ENCODE results near the gene LACRT. TPM values are rescaled to one million over a fixed set of nuclear protein-coding genes. Genes with fewer than 3 reads are reported as not detected.

LACRT gene
- total RNA-seq, 1 donor from 2014 or later = not detected

- H3K27ac Mint-ChIP-seq = peak overlapping the region; percentile 15
- peaks cover 62% of the 10 kb centered on the region for H3K27me3 Mint-ChIP-seq (ENCODE audit: low read depth)
- TF ChIP-seq, protein P1, sequence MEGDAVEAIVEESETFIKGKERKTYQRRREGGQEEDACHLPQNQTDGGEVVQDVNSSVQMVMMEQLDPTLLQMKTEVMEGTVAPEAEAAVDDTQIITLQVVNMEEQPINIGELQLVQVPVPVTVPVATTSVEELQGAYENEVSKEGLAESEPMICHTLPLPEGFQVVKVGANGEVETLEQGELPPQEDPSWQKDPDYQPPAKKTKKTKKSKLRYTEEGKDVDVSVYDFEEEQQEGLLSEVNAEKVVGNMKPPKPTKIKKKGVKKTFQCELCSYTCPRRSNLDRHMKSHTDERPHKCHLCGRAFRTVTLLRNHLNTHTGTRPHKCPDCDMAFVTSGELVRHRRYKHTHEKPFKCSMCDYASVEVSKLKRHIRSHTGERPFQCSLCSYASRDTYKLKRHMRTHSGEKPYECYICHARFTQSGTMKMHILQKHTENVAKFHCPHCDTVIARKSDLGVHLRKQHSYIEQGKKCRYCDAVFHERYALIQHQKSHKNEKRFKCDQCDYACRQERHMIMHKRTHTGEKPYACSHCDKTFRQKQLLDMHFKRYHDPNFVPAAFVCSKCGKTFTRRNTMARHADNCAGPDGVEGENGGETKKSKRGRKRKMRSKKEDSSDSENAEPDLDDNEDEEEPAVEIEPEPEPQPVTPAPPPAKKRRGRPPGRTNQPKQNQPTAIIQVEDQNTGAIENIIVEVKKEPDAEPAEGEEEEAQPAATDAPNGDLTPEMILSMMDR (IDR thresholded peaks at IDR 0.05; ENCODE audit: unreplicated experiment) = no peak
- DNase-seq (ENCODE audit: low spot score in 2 of 2, unreplicated experiment in 2 of 2) = no peak
- no peaks in the 10 kb centered on the region for H3K9me3 Mint-ChIP-seq
- no peak overlapping the region for H3K4me3 Mint-ChIP-seq
- peaks cover 3% of the 10 kb centered on the region for H3K4me1 Mint-ChIP-seq
- H3K36me3 Mint-ChIP-seq = no peaks in the 10 kb centered on the region
Measured at GRCh38 chr12:54590978-54591591, 43.6 kb downstream of the LACRT start.

DNA sequence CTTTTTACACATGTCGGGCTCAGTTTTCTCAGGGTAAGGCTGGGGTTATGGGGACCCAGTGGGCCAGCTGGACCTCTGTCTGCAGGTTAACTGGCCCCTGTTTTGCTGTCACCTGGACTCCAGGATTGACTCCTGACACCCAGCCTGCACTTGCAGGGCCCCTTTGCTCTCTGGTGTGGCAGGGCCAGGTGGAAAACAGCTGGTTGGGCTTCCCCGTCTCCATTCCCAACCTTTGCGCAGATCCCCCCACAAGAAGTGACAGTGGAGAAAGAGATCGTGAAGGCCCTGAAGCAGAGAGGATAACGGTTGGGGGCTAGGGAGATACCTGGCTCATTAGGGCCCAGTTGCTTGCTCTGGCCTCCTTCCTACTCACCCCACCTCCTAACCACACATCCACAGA is 44.7 kb downstream of the LACRT start:
- Mint-ChIP-seq H3K9me3 (no peaks in the 10 kb centered on the region), H3K4me3 (peak overlapping the region; percentile 0), H3K4me1 (peaks cover 3% of the 10 kb centered on the region), H3K36me3 (no peaks in the 10 kb centered on the region), H3K27ac (no peak overlapping the region), H3K27me3 (ENCODE audit: low read depth) (peaks cover 72% of the 10 kb centered on the region)
- TF ChIP-seq, protein P1 (IDR thresholded peaks at IDR 0.05; ENCODE audit: unreplicated experiment) = no peak
- DNase-seq (ENCODE audit: low spot score in 2 of 2, unreplicated experiment in 2 of 2) = no peak

- no peak overlapping the region for H3K27ac Mint-ChIP-seq
- no peak for DNase-seq (ENCODE audit: low spot score in 2 of 2, unreplicated experiment in 2 of 2)
- TF ChIP-seq, protein P1 (IDR thresholded peaks at IDR 0.05; ENCODE audit: unreplicated experiment) = no peak
- H3K36me3 Mint-ChIP-seq = no peaks in the 10 kb centered on the region
- peaks cover 79% of the 10 kb centered on the region for H3K27me3 Mint-ChIP-seq (ENCODE audit: low read depth)
- H3K4me3 Mint-ChIP-seq = peak overlapping the region; percentile 52
- no peaks in the 10 kb centered on the region for H3K9me3 Mint-ChIP-seq
- peaks cover 3% of the 10 kb centered on the region for H3K4me1 Mint-ChIP-seq
Measured at GRCh38 chr12:54588890-54589267, 45.8 kb downstream of the LACRT start.

- TF ChIP-seq, protein P1 (IDR thresholded peaks at IDR 0.05; ENCODE audit: unreplicated experiment) = no peak
- Mint-ChIP-seq H3K4me3 (peak within 1 kb of the TSS; percentile 52), H3K4me1 (peaks cover 3% of the 10 kb centered on the region), H3K27ac (no peak within 1 kb of the TSS), H3K9me3 (no peaks in the 10 kb centered on the region), H3K36me3 (no peaks in the 10 kb centered on the region), H3K27me3 (ENCODE audit: low read depth) (peaks cover 83% of the 10 kb centered on the region)
- DNase-seq (ENCODE audit: low spot score in 2 of 2, unreplicated experiment in 2 of 2) = no peak
Measured at GRCh38 chr12:54588110-54588889, 46.4 kb downstream of the LACRT start, which contains the start of gene PPP1R1A. Gene PPP1R1A (minus strand): TSS chr12:54588659. CDS start chr12:54588488, 171 bp downstream.

DNA sequence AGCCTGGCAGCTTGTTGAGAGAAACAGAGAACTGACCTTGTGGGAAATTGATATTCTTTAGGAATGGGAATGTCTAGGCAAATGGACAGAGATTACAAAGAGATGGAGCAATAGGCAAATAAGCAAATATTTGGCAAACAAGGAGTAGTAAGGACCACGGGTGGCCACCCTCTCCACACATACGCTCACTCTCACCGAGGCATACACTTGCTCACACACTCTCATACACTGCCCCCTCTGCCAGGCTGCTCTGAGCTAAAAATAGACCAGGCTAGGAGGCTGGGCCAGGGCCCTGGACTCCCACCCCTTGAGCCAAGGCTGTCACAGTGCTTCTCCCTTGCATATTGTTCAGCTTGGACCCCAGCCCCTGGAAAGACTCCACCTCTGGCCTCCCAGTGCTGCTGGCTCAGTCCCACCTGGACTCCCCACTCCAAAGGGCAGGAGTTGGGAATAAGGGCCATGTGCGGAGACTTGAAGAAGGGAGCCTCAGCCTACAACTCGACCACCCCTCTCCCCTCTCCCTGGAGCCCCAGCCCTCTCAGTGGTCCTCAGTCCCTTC is 47.3 kb downstream of the LACRT start:
- no peak for DNase-seq (ENCODE audit: low spot score in 2 of 2, unreplicated experiment in 2 of 2)
- H3K36me3 Mint-ChIP-seq = no peaks in the 10 kb centered on the region
- peaks cover 86% of the 10 kb centered on the region for H3K27me3 Mint-ChIP-seq (ENCODE audit: low read depth)
- H3K9me3 Mint-ChIP-seq = no peaks in the 10 kb centered on the region
- TF ChIP-seq, protein P1 (IDR thresholded peaks at IDR 0.05; ENCODE audit: unreplicated experiment) = no peak
- H3K4me3 Mint-ChIP-seq = peak overlapping the region; percentile 51
- H3K4me1 Mint-ChIP-seq = peaks cover 3% of the 10 kb centered on the region
- H3K27ac Mint-ChIP-seq = no peak overlapping the region
